ENCODE measurements around the gene BTK. TPM values are rescaled to one million over a fixed set of nuclear protein-coding genes. Genes with fewer than 3 reads are reported as not detected.
A peak's percentile ranks its signal among the peaks of the same experiment; 100 is the strongest.

The BTK gene
- total RNA-seq, 1 donor from 2014 or later = under 0.01 TPM

- FAIRE-seq (no peak), DNase-seq (ENCODE audit: low read depth) (peak; percentile 50)
- TF ChIP-seq, protein P1, sequence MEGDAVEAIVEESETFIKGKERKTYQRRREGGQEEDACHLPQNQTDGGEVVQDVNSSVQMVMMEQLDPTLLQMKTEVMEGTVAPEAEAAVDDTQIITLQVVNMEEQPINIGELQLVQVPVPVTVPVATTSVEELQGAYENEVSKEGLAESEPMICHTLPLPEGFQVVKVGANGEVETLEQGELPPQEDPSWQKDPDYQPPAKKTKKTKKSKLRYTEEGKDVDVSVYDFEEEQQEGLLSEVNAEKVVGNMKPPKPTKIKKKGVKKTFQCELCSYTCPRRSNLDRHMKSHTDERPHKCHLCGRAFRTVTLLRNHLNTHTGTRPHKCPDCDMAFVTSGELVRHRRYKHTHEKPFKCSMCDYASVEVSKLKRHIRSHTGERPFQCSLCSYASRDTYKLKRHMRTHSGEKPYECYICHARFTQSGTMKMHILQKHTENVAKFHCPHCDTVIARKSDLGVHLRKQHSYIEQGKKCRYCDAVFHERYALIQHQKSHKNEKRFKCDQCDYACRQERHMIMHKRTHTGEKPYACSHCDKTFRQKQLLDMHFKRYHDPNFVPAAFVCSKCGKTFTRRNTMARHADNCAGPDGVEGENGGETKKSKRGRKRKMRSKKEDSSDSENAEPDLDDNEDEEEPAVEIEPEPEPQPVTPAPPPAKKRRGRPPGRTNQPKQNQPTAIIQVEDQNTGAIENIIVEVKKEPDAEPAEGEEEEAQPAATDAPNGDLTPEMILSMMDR (IDR thresholded peaks at IDR 0.05; ENCODE audit: insufficient read depth, low read length, severe bottlenecking) = no peak
- Histone ChIP-seq H3K4me3 (ENCODE audit: low read depth, low read length) (no peak overlapping the region), H3K27me3 (ENCODE audit: control insufficient read depth, insufficient read depth, low read length) (no peaks in the 10 kb centered on the region), H3K36me3 (ENCODE audit: control insufficient read depth, insufficient read depth, low read length) (peaks cover 1% of the 10 kb centered on the region)
Observed at GRCh38 chrX:101410461-101410860, 24.5 kb upstream of the BTK start.

- TF ChIP-seq, protein P1 (IDR thresholded peaks at IDR 0.05; ENCODE audit: insufficient read depth, low read length, severe bottlenecking) = no peak
- Histone ChIP-seq H3K36me3 (ENCODE audit: control insufficient read depth, insufficient read depth, low read length) (peaks cover 1% of the 10 kb centered on the region), H3K4me3 (ENCODE audit: low read depth, low read length) (peak overlapping the region; percentile 61), H3K27me3 (ENCODE audit: control insufficient read depth, insufficient read depth, low read length) (no peaks in the 10 kb centered on the region)
- FAIRE-seq (no peak), DNase-seq (ENCODE audit: low read depth) (no peak)
Observed at GRCh38 chrX:101409043-101409442, 23.1 kb upstream of the BTK start.

GRCh38 chrX:101408532-101408841 lies 22.5 kb upstream of the BTK start:
- no peak for DNase-seq (ENCODE audit: low read depth)
- no peak for FAIRE-seq

DNA sequence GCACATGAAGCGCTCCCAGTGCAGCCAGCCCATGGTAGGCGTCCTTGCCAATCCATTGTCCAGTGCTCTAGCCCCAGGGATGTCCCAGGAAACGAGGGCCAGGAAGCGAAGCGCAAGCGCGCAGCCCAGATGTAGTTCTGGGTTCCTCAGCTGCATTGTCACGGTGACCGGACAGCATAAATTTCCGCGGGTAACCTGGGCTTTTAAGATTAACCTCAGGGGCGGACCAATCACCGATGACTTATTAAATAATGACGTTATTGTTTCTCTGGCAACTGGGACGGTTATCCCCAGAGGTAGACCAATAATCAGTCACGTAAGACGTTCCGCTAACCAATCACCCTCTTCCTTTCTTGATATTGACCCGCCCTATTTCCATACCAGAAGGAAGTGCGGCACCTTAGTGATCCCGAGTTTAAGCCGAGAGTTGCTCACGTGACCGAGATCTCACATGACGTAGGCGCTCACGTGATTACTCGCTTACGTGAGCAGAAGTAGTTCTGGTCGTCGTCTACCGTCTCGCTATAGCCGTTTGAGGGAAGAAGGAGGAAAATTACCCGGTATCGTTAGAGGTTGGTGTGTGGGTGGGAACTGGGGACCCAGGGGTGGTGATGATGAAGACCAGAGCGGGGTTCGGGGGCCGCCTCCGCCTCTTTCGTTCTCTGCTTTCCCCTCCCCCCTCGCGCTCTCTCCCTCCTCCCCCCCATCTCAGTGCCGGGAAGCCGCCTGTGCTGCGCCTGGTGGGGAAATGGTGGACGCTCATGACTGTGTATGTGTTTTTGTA lies 21.9 kb upstream of the BTK start, which contains the start of the genes GLA and HNRNPH2:
Gene GLA (minus strand): TSS at position 178 of the 784 bp plus-strand sequence. CDS start 22 bp downstream, at position 156.
Gene HNRNPH2 (plus strand): TSS at position 475 of the 784 bp plus-strand sequence. CDS start 3,767 bp downstream, outside the sequence.
- peak; percentile 97 for DNase-seq (ENCODE audit: low read depth)
- H3K4me3 ChIP-seq (ENCODE audit: low read depth, low read length) = peak within 1 kb of the TSS; percentile 61
- peak; percentile 90 for FAIRE-seq
- H3K27me3 ChIP-seq (ENCODE audit: control insufficient read depth, insufficient read depth, low read length) = no peaks in the 10 kb centered on the region
- peaks cover 1% of the 10 kb centered on the region for H3K36me3 ChIP-seq (ENCODE audit: control insufficient read depth, insufficient read depth, low read length)
- TF ChIP-seq, protein P1 (IDR thresholded peaks at IDR 0.05; ENCODE audit: insufficient read depth, low read length, severe bottlenecking) = no peak

More at GRCh38 chrX:101408532-101408841, 22.5 kb upstream of the BTK start:
- H3K36me3 ChIP-seq (ENCODE audit: control insufficient read depth, insufficient read depth, low read length) = peaks cover 1% of the 10 kb centered on the region
- TF ChIP-seq, protein P1 (IDR thresholded peaks at IDR 0.05; ENCODE audit: insufficient read depth, low read length, severe bottlenecking) = peak; percentile 2
- peak overlapping the region; percentile 61 for H3K4me3 ChIP-seq (ENCODE audit: low read depth, low read length)
- no peaks in the 10 kb centered on the region for H3K27me3 ChIP-seq (ENCODE audit: control insufficient read depth, insufficient read depth, low read length)

- TF ChIP-seq, protein P1 (IDR thresholded peaks at IDR 0.05; ENCODE audit: insufficient read depth, low read length, severe bottlenecking) = no peak
Observed at GRCh38 chrX:101407167-101407747, 21.3 kb upstream of the BTK start.

More at GRCh38 chrX:101407167-101407747, 21.3 kb upstream of the BTK start:
- Histone ChIP-seq H3K27me3 (ENCODE audit: control insufficient read depth, insufficient read depth, low read length) (no peaks in the 10 kb centered on the region), H3K4me3 (ENCODE audit: low read depth, low read length) (peak overlapping the region; percentile 40), H3K36me3 (ENCODE audit: control insufficient read depth, insufficient read depth, low read length) (peaks cover under 1% of the 10 kb centered on the region)
- no peak for DNase-seq (ENCODE audit: low read depth)
- FAIRE-seq = no peak
